Measurements from ENCODE around the gene GCFC2.
A peak's percentile ranks its signal among the peaks of the same experiment; 100 is the strongest.

Gene GCFC2

GRCh38 chr2:75627902-75628504, 82.7 kb downstream of the GCFC2 start:
- peak; percentile 50 to 55 for DNase-seq (ENCODE audit: low read depth in 2 of 2)

- DNase-seq (ENCODE audit: low read depth in 2 of 2): no peak
These were observed 87.8 kb downstream of the GCFC2 start for GRCh38 chr2:75622929-75623328.

GRCh38 chr2:75622500-75622899, 88.2 kb downstream of the GCFC2 start:
- no peak for DNase-seq (ENCODE audit: low read depth in 2 of 2)

GRCh38 chr2:75621228-75621627, 89.5 kb downstream of the GCFC2 start:
- no peak for DNase-seq (ENCODE audit: low read depth in 2 of 2)

GRCh38 chr2:75619956-75620740, 90.6 kb downstream of the GCFC2 start:
- DNase-seq (ENCODE audit: low read depth in 2 of 2): no peak

- no peak for DNase-seq (ENCODE audit: low read depth in 2 of 2)
These were observed 93.8 kb downstream of the GCFC2 start for GRCh38 chr2:75616933-75617332.

- DNase-seq (ENCODE audit: low read depth in 2 of 2): no peak
These were observed 94.3 kb downstream of the GCFC2 start for GRCh38 chr2:75616406-75616805.

- DNase-seq (ENCODE audit: low read depth in 2 of 2): no peak
These were observed 96.5 kb downstream of the GCFC2 start for GRCh38 chr2:75614162-75614651.

GRCh38 chr2:75612862-75613243, 97.9 kb downstream of the GCFC2 start:
- DNase-seq (ENCODE audit: low read depth in 2 of 2): no peak

Measured in stimulated activated CD8-positive, alpha-beta memory T cell treated with anti-CD3 and anti-CD28 coated beads, Interleukin-2, amount 100 ng/mL, for 48 hours (primary cell).